ENCODE data around the gene DUSP14. TPM values are rescaled to one million over a fixed set of nuclear protein-coding genes. Genes with fewer than 3 reads are reported as not detected.

DUSP14 gene
- total and polyA plus RNA-seq, 9 of the 15 experiments (the other 6 are each of a cell fraction or from before 2014, with no cell fraction given): 20.2 to 74.0 (median 31.8) TPM

DNA sequence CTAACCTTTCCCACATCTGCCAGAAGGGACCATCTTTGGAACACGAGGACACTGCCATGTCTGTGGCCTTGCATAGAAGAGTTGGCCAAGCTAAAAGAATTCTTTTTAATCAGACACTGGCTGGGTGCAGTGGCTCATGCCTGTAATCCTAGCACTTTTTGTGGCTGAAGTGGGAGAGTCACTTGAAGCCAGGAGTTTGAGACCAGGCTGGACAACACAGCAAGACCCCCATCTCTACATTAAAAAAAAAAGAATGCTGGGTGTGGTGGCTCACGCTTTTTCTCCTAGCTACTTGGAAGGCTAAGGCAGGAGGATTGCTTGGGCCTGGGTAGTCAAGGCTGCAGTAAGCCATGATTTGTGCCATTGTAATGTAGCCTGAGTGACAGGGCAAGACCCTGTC is 9.3 kb upstream of the DUSP14 start:
- Histone ChIP-seq H3K4me3 (no peak overlapping the region), H3K79me2 (ENCODE audit: control insufficient read depth, insufficient read depth, low read length) (no peaks in the 10 kb centered on the region), H3K4me1 (replicated peaks in 1 of 2; ENCODE audit: control insufficient read depth in 2 of 2, insufficient read depth in 2 of 2, low read length in 2 of 2) (peaks cover 0 to 12% of the 10 kb centered on the region in 2 experiments; a peak in 2 of 5 replicates), H3K27me3 (ENCODE audit: control insufficient read depth in 2 of 2, insufficient read depth in 2 of 2, low read length in 2 of 2) (no peaks in the 10 kb centered on the region), H4K20me1 (replicated peaks; ENCODE audit: control insufficient read depth, insufficient read depth, low read length) (no peaks in the 10 kb centered on the region), H3K36me3 (ENCODE audit: control insufficient read depth, insufficient read depth, low read length) (peaks cover 33% of the 10 kb centered on the region), H3K9me1 (ENCODE audit: control insufficient read depth, insufficient read depth, low read length) (no peaks in the 10 kb centered on the region), H2AFZ (ENCODE audit: low read depth, low read length) (no peak overlapping the region), H3K9me3 (replicated peaks; ENCODE audit: control insufficient read depth, insufficient read depth, low read depth, low read length) (no peaks in the 10 kb centered on the region), H3K9ac (ENCODE audit: insufficient read depth in 1 of 2, low read depth in 2 of 2, low read length in 2 of 2) (no peak overlapping the region), H3K4me2 (ENCODE audit: insufficient read depth, low read length) (no peak overlapping the region), H3K27ac (ENCODE audit: extremely low read depth, low read depth, low read length) (no peak overlapping the region)
- 77% methylated on average over 2 of the region's 2 CpGs for WGBS (ENCODE audit: insufficient coverage, low coverage, missing lambda C conversion rate)
- intact Hi-C loops (cut with micrococcal nuclease) (no loop called here), in situ Hi-C loops (cut with MboI) (no loop called here)
- ChIA-PET CTCF (ENCODE audit: low intra/inter-chr PET ratio) (no interaction called here), POLR2A (interaction anchor here (1.2 to 1.3 kb wide), 2 partner anchors 9 to 11 kb away, joined by 5 to 6 read pairs; partner anchors contain the start of gene DUSP14)
- no TSS peak for BruUV-seq (replicated peaks)
- no peak for DNase-seq (ENCODE audit: extremely low read depth in 1 of 4, low spot score in 3 of 4)
- no peak for FAIRE-seq
- no peak for ATAC-seq
- no peak for TF ChIP-seq ZBTB7A (IDR thresholded peaks at IDR 0.05; ENCODE audit: borderline replicate concordance, control insufficient read depth, low read depth, low read length)
- TF ChIP-seq PYGO2 (tag; IDR thresholded peaks at IDR 0.05): no peak
- TF ChIP-seq CBFA2T3 (IDR thresholded peaks at IDR 0.05): no peak
- no peak for TF ChIP-seq KDM2B (CRISPR knock-in tag; IDR thresholded peaks at IDR 0.05)
- TF ChIP-seq MIER1 (IDR thresholded peaks at IDR 0.05; ENCODE audit: low read depth): no peak
- TF ChIP-seq ZNF12 (CRISPR knock-in tag; IDR thresholded peaks at IDR 0.05): no peak
- no peak for TF ChIP-seq SETDB1 (IDR thresholded peaks at IDR 0.05; ENCODE audit: low read length)
- no peak for TF ChIP-seq CBFA2T2 (conservative IDR thresholded peaks at IDR 0.05)
- TF ChIP-seq ZNF134 (CRISPR knock-in tag; conservative IDR thresholded peaks at IDR 0.05): no peak
- TF ChIP-seq HMGN3 (IDR thresholded peaks at IDR 0.05; ENCODE audit: borderline replicate concordance, extremely low read depth, insufficient read length, low read depth, low read length): no peak
